GM12891 (cell line): ENCODE measurements around the gene SPTLC1.
"Not testable (repeated sequence)": the region's sequence is repeated elsewhere in the genome, so short reads cannot be mapped to it uniquely, and the experiment has no call there.

Experiments used
- DNase-seq: peaks from one replicate; pipeline ENCODE4 v3.0.0; 2011; ENCODE audit warnings: low spot score; ENCODE audit not compliant: insufficient read length
- FAIRE-seq: peaks from 2 replicates; lab custom pipeline; 2011; peaks lifted over from hg19 to GRCh38; lab: Jason Lieb, UNC
- PAX5 ChIP-seq: IDR thresholded peaks from 2 replicates; pipeline ENCODE4 v1.6.1; 2011; ENCODE audit warnings: low read length, moderate library complexity, mild to moderate bottlenecking; ENCODE audit not compliant: insufficient read depth, severe bottlenecking
- POLR2A ChIP-seq: IDR thresholded peaks from 2 replicates; pipeline ENCODE4 v1.6.1; 2011; ENCODE audit warnings: low read depth, low read length, control low read depth
- POLR2AphosphoS5 ChIP-seq: IDR thresholded peaks from 2 replicates; pipeline ENCODE4 v1.6.1; 2011; ENCODE audit warnings: low read depth, low read length, control low read depth
- POU2F2 ChIP-seq: IDR thresholded peaks from 2 replicates; pipeline ENCODE4 v1.6.1; 2011; ENCODE audit warnings: low read depth, mild to moderate bottlenecking, control low read depth, low read length, moderate library complexity
- SPI1 ChIP-seq: IDR thresholded peaks from 2 replicates; pipeline ENCODE4 v1.6.1; 2011; ENCODE audit warnings: low read depth, low read length, control low read depth
- TAF1 ChIP-seq: IDR thresholded peaks from 2 replicates; pipeline ENCODE4 v1.6.1; 2011; ENCODE audit warnings: low read depth, low read length, control low read depth

Gene SPTLC1

GRCh38 chr9:92151691-92152393 is 36.6 kb upstream of the SPTLC1 start:
- FAIRE-seq (no peak), DNase-seq (no peak)

GRCh38 chr9:92150501-92151470 is 35.6 kb upstream of the SPTLC1 start:
- DNase-seq = not testable (repeated sequence)
- peak; percentile 23 for FAIRE-seq

More at GRCh38 chr9:92151691-92152393, 36.6 kb upstream of the SPTLC1 start:
- TF ChIP-seq PAX5 = no peak
- TF ChIP-seq SPI1 = no peak
- TF ChIP-seq POLR2A = no peak
- no peak for TF ChIP-seq POU2F2
- no peak for TF ChIP-seq TAF1
- TF ChIP-seq POLR2AphosphoS5 = no peak

DNA sequence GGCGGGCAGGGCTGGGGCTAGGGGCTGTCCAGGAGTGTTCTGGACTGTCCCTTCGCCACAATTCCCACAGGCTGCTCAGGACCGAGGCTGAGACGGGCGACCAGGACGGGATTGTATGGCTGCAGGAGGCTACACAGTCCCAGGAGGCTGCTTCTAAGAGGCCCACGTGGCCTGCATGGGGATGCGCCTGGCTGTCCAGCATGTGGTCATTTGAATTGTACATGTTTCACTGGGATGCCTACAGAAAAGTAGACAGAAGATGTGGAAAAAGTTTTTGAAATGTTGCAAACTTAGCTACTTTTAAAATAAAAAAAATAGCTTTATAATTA is 32.6 kb upstream of the SPTLC1 start:
- FAIRE-seq (no peak), DNase-seq (no peak)

GRCh38 chr9:92147030-92147851 is 32.0 kb upstream of the SPTLC1 start:
- FAIRE-seq = peak; percentile 31
- no peak for DNase-seq
- TF ChIP-seq TAF1 (0 out of 2 replicates have a peak, but pooled peaks have one; percentile 18), POLR2AphosphoS5 (no peak)

More for the DNA sequence above, 32.6 kb upstream of the SPTLC1 start:
- TF ChIP-seq POU2F2 (no peak), TAF1 (no peak), SPI1 (no peak), PAX5 (no peak), POLR2AphosphoS5 (no peak), POLR2A (no peak)

DNA sequence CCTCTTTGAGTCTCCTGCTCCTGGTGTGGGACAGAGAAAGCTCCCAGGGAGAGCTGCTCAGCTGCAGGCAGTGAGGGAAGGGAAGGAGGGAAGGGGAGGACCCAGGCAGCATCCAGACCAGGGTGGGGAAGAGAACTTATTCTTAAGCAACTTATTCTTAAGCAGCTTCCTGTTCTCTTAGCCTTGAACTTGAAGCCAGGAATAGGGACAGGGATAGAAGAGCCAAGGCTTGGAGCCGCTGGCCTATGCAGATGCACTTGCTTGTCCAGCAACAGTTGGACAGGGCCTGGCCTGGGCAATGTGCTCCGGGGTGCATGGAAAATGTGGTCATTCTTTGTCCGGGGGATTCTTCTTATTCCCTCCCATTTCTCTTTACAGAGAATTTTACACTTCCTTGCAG is 31.4 kb upstream of the SPTLC1 start:
- FAIRE-seq = no peak
- DNase-seq = no peak
- TF ChIP-seq POU2F2 = no peak
- TF ChIP-seq POLR2A = no peak
- no peak for TF ChIP-seq TAF1

- DNase-seq, FAIRE-seq: not testable (repeated sequence)
Observed at GRCh38 chr9:92145784-92146183, 30.6 kb upstream of the SPTLC1 start.

DNA sequence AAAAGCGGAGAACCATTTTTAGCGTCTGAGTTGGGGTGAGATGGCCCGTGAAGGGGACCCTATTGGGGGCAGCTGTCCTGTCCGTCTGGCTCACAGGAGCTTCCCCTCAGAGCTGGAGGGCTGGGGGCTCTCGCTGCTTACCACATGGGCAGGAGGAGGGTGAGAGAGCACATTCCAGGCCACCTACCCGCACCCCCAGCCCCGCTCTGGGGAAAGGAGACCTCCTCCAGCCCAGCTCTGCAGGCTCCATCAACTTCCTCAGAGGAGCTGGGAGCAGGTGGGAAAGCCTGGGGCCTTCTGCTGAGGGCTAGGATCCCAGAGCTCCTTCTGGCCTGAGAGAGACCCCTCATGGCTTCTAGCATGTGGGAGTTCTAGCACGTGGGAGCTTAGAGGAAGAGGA is 27.1 kb upstream of the SPTLC1 start:
- FAIRE-seq (no peak), DNase-seq (no peak)
- no peak for TF ChIP-seq PAX5
- TF ChIP-seq TAF1 = no peak
- no peak for TF ChIP-seq POLR2AphosphoS5
- TF ChIP-seq POU2F2 = no peak
- TF ChIP-seq SPI1 = no peak
- no peak for TF ChIP-seq POLR2A

GRCh38 chr9:92141144-92142129 is 26.2 kb upstream of the SPTLC1 start:
- DNase-seq (no peak), FAIRE-seq (no peak)
- TF ChIP-seq PAX5 (no peak), POLR2A (no peak), POLR2AphosphoS5 (no peak), SPI1 (no peak), TAF1 (no peak), POU2F2 (no peak)

DNA sequence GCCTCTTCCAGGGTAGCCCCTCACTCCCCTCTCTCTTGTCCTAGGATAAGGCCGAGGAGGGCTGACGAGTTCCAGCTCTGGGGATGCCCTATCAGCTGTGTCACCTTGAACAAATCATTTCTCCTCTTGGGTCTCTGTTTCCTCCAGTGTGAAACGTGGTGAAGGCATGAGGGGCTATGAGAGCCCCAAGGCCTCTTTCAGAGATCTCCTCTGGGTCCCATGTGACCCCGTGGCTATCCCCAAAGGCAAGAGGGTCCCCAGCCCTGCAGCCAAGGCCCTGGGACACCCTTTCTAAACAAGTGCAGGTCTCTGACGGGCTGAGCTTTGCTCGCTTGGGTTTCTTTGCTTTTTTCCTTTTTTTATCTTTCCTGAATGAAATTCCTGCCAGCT is 25.5 kb upstream of the SPTLC1 start:
- FAIRE-seq = no peak

More for the DNA sequence above, 25.5 kb upstream of the SPTLC1 start:
- TF ChIP-seq POLR2A (no peak), SPI1 (no peak), POLR2AphosphoS5 (no peak), POU2F2 (no peak)
- no peak for DNase-seq
